ENCODE measurements around the gene GLIS1.

The GLIS1 gene

GRCh38 chr1:53548031-53548491 lies 190.9 kb downstream of the GLIS1 start:
- DNase-seq (ENCODE audit: low read depth): no peak

GRCh38 chr1:53547231-53547790 lies 191.7 kb downstream of the GLIS1 start:
- no peak for DNase-seq (ENCODE audit: low read depth)

- DNase-seq (ENCODE audit: low read depth): no peak
Observed at GRCh38 chr1:53546409-53547155, 192.4 kb downstream of the GLIS1 start.

- no peak for DNase-seq (ENCODE audit: low read depth)
Observed at GRCh38 chr1:53545663-53546408, 193.1 kb downstream of the GLIS1 start.

GRCh38 chr1:53544728-53545515 lies 194.0 kb downstream of the GLIS1 start:
- DNase-seq (ENCODE audit: low read depth): no peak

- no peak for DNase-seq (ENCODE audit: low read depth)
Observed at GRCh38 chr1:53543778-53544695, 194.9 kb downstream of the GLIS1 start.

GRCh38 chr1:53543130-53543777 lies 195.7 kb downstream of the GLIS1 start:
- no peak for DNase-seq (ENCODE audit: low read depth)

- DNase-seq (ENCODE audit: low read depth): no peak
Observed at GRCh38 chr1:53542551-53542950, 196.4 kb downstream of the GLIS1 start.

- no peak for DNase-seq (ENCODE audit: low read depth)
Observed at GRCh38 chr1:53541761-53542550, 197.0 kb downstream of the GLIS1 start.

GRCh38 chr1:53541263-53541625 lies 197.7 kb downstream of the GLIS1 start:
- no peak for DNase-seq (ENCODE audit: low read depth)

- DNase-seq (ENCODE audit: low read depth): no peak
Observed at GRCh38 chr1:53540604-53541262, 198.2 kb downstream of the GLIS1 start.

- DNase-seq (ENCODE audit: low read depth): no peak
Observed at GRCh38 chr1:53539711-53540603, 199.0 kb downstream of the GLIS1 start.

GRCh38 chr1:53539226-53539625 lies 199.7 kb downstream of the GLIS1 start:
- DNase-seq (ENCODE audit: low read depth): no peak

- DNase-seq (ENCODE audit: low read depth): no peak
Observed at GRCh38 chr1:53536606-53537005, 202.4 kb downstream of the GLIS1 start.

GRCh38 chr1:53535846-53536245 lies 203.1 kb downstream of the GLIS1 start:
- DNase-seq (ENCODE audit: low read depth): no peak

- no peak for DNase-seq (ENCODE audit: low read depth)
Observed at GRCh38 chr1:53535226-53535625, 203.7 kb downstream of the GLIS1 start.

- DNase-seq (ENCODE audit: low read depth): no peak
Observed at GRCh38 chr1:53532912-53533311, 206.1 kb downstream of the GLIS1 start.

- DNase-seq (ENCODE audit: low read depth): no peak
Observed at GRCh38 chr1:53532377-53532776, 206.6 kb downstream of the GLIS1 start.
